ENCODE measurements around the gene MYRF. TPM values are rescaled to one million over a fixed set of nuclear protein-coding genes. Genes with fewer than 3 reads are reported as not detected.

MYRF gene
- total RNA-seq, 2 experiments from 2014 or later: 0.31 to 0.49 TPM

GRCh38 chr11:61775106-61775505, 22.7 kb downstream of the MYRF start:
- Mint-ChIP-seq H3K36me3 (ENCODE audit: low read depth) (no peaks in the 10 kb centered on the region), H3K9me3 (no peaks in the 10 kb centered on the region), H3K27ac (no peak overlapping the region), H3K4me3 (peak overlapping the region; percentile 68), H3K27me3 (no peaks in the 10 kb centered on the region), H3K4me1 (ENCODE audit: low read depth) (peaks cover 16% of the 10 kb centered on the region)
- Histone ChIP-seq H3K9me3 (ENCODE audit: control insufficient read depth in 1 of 2, insufficient read depth in 1 of 2, low read length in 2 of 2) (no peaks in the 10 kb centered on the region), H3K27me3 (ENCODE audit: control insufficient read depth in 1 of 2, insufficient read depth in 2 of 2, low read length in 2 of 2) (no peaks in the 10 kb centered on the region), H3K4me1 (ENCODE audit: insufficient read depth, low read length) (peaks cover 39% of the 10 kb centered on the region), H3K4me3 (ENCODE audit: low read length) (no peak overlapping the region), H3K36me3 (ENCODE audit: insufficient read depth, low read length) (no peaks in the 10 kb centered on the region), H3K27ac (ENCODE audit: low read depth in 1 of 2, low read length in 2 of 2) (no peak overlapping the region)
- CTCF ChIA-PET: no interaction called here
- ATAC-seq (ENCODE audit: poor library complexity) (no peak), DNase-seq (no peak)
- POLR2A ChIA-PET: interaction anchor here (0.9 kb wide), 1 partner anchor 13 kb away, joined by 3 read pairs; no protein-coding TSS in a partner anchor
- TF ChIP-seq, protein P1, sequence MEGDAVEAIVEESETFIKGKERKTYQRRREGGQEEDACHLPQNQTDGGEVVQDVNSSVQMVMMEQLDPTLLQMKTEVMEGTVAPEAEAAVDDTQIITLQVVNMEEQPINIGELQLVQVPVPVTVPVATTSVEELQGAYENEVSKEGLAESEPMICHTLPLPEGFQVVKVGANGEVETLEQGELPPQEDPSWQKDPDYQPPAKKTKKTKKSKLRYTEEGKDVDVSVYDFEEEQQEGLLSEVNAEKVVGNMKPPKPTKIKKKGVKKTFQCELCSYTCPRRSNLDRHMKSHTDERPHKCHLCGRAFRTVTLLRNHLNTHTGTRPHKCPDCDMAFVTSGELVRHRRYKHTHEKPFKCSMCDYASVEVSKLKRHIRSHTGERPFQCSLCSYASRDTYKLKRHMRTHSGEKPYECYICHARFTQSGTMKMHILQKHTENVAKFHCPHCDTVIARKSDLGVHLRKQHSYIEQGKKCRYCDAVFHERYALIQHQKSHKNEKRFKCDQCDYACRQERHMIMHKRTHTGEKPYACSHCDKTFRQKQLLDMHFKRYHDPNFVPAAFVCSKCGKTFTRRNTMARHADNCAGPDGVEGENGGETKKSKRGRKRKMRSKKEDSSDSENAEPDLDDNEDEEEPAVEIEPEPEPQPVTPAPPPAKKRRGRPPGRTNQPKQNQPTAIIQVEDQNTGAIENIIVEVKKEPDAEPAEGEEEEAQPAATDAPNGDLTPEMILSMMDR (IDR thresholded peaks at IDR 0.05): no peak
- intact Hi-C loops (cut with DNase I, micrococcal nuclease): no loop called here

- Histone ChIP-seq H3K27ac (ENCODE audit: low read depth in 1 of 2, low read length in 2 of 2) (no peak overlapping the region), H3K36me3 (ENCODE audit: insufficient read depth, low read length) (no peaks in the 10 kb centered on the region), H3K27me3 (ENCODE audit: control insufficient read depth in 1 of 2, insufficient read depth in 2 of 2, low read length in 2 of 2) (no peaks in the 10 kb centered on the region), H3K9me3 (ENCODE audit: control insufficient read depth in 1 of 2, insufficient read depth in 1 of 2, low read length in 2 of 2) (no peaks in the 10 kb centered on the region), H3K4me3 (ENCODE audit: low read length) (no peak overlapping the region), H3K4me1 (ENCODE audit: insufficient read depth, low read length) (peaks cover 39% of the 10 kb centered on the region)
- Mint-ChIP-seq H3K4me1 (ENCODE audit: low read depth) (peaks cover 16% of the 10 kb centered on the region), H3K9me3 (no peaks in the 10 kb centered on the region), H3K27ac (no peak overlapping the region), H3K27me3 (no peaks in the 10 kb centered on the region), H3K36me3 (ENCODE audit: low read depth) (no peaks in the 10 kb centered on the region), H3K4me3 (peak overlapping the region; percentile 68)
- ChIA-PET CTCF (no interaction called here), POLR2A (interaction anchor here (0.9 kb wide), 1 partner anchor 12 kb away, joined by 3 read pairs; no protein-coding TSS in a partner anchor)
- ATAC-seq (ENCODE audit: poor library complexity) (no peak), DNase-seq (peak in 1 of 14 experiments; percentile 32)
- intact Hi-C loops (cut with DNase I, micrococcal nuclease): no loop called here
- TF ChIP-seq, protein P1 (IDR thresholded peaks at IDR 0.05): no peak
These were observed 23.4 kb downstream of the MYRF start for GRCh38 chr11:61775606-61776554.

DNA sequence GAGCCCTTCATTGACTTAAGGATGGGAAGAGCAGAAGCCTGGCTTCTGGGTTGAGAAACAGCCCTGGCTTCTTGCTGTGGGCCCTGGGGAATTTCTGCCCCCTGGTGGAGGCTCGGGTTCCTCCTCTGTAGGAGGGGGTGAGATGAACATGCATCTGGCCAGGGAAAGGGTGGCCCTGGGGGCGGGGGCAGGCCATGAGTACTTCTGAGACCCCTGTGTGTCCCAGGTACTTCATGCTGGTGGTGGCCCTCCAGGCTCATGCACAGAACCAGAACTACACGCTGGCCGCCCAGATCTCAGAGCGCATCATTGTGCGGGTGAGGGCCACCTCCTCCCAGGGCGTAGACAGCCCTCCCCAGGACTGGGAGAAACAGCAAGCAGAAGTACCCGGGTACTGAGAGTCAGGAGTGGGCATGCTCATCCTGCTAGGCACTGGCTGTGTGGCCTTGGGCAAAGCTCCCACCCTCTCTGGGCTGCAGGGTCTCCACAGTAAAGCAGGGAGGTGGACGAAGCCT, 24.2 kb downstream of the MYRF start:
- peak overlapping the region; percentile 68 for H3K4me3 Mint-ChIP-seq
- H3K4me3 ChIP-seq (ENCODE audit: low read length): peak overlapping the region; percentile 55
- intact Hi-C loops (cut with DNase I, micrococcal nuclease): no loop called here
- no peaks in the 10 kb centered on the region for H3K36me3 Mint-ChIP-seq (ENCODE audit: low read depth)
- no peaks in the 10 kb centered on the region for H3K9me3 ChIP-seq (ENCODE audit: control insufficient read depth in 1 of 2, insufficient read depth in 1 of 2, low read length in 2 of 2)
- H3K27me3 ChIP-seq (ENCODE audit: control insufficient read depth in 1 of 2, insufficient read depth in 2 of 2, low read length in 2 of 2): no peaks in the 10 kb centered on the region
- H3K27ac Mint-ChIP-seq: no peak overlapping the region
- DNase-seq: peak; percentile 27 to 71 (median 44)
- peak; percentile 47 for ATAC-seq (ENCODE audit: poor library complexity)
- no peak overlapping the region for H3K27ac ChIP-seq (ENCODE audit: low read depth in 1 of 2, low read length in 2 of 2)
- H3K4me1 Mint-ChIP-seq (ENCODE audit: low read depth): peaks cover 16% of the 10 kb centered on the region
- peaks cover 39% of the 10 kb centered on the region for H3K4me1 ChIP-seq (ENCODE audit: insufficient read depth, low read length)
- H3K36me3 ChIP-seq (ENCODE audit: insufficient read depth, low read length): no peaks in the 10 kb centered on the region
- TF ChIP-seq, protein P1 (IDR thresholded peaks at IDR 0.05): no peak
- ChIA-PET POLR2A (no interaction called here), CTCF (interaction anchor here (1.5 kb wide), 1 partner anchor 21 kb away, joined by 8 read pairs; no protein-coding TSS in a partner anchor)
- H3K27me3 Mint-ChIP-seq: no peaks in the 10 kb centered on the region
- no peaks in the 10 kb centered on the region for H3K9me3 Mint-ChIP-seq

Measured in CD4-positive, alpha-beta T cell (primary cell).